AG04450 (cell line): ENCODE results near the gene SH3RF3. TPM values are rescaled to one million over a fixed set of nuclear protein-coding genes. Genes with fewer than 3 reads are reported as not detected.
"Not testable (repeated sequence)": the region's sequence is repeated elsewhere in the genome, so short reads cannot be mapped to it uniquely, and the experiment has no call there.

Experiments
- CTCF ChIA-PET: fragments of 300-600, 350-600 bp; formaldehyde crosslinking; extraction: SDS; loops from one replicate; lab custom pipeline; 2022; ENCODE audit warnings: antibody characterized with exemption, inconsistent platforms; lab: Charles Lee
- POLR2A ChIA-PET: fragments of 350-600 bp; formaldehyde crosslinking; extraction: SDS; loops from one replicate; lab custom pipeline; 2021; ENCODE audit warnings: antibody characterized with exemption, inconsistent platforms; lab: Yijun Ruan, JAX
- DNase-seq: peaks from one replicate; pipeline ENCODE4 v3.0.0-alpha.2; 2011; ENCODE audit warnings: low read depth, low spot score
- H3K27ac ChIP-seq: one replicate; pipeline ENCODE4 v1.5.1; 2012; ENCODE audit warnings: low read depth, low read length, control low read depth
- H3K27me3 ChIP-seq: one replicate; pipeline ENCODE4 v1.6.0; 2012; ENCODE audit warnings: low read length; ENCODE audit not compliant: control insufficient read depth, insufficient read depth
- H3K4me3 ChIP-seq: 2 replicates; pipeline ENCODE4 v1.5.1; 2011; ENCODE audit warnings: mild to moderate bottlenecking, low read depth, low read length, control low read depth
- H3K9me3 ChIP-seq: 2 replicates; pipeline ENCODE4 v1.5.1; 2012; ENCODE audit warnings: low read length; ENCODE audit not compliant: control insufficient read depth, insufficient read depth
- CTCF ChIP-seq: IDR thresholded peaks from 2 replicates; pipeline ENCODE4 v1.5.1; 2011; ENCODE audit warnings: low read depth, low read length, control low read depth, inconsistent platforms
- polyA plus RNA-seq: library from polyadenylated mRNA; depleted of rRNA; stranded (reverse); fragments of >200 nt; gene quantifications from 2 replicates; pipeline ENCODE4 v1.2.3, GENCODE V29; 2011

Gene SH3RF3
- polyA plus RNA-seq, 1 experiment: 5.7 TPM

GRCh38 chr2:109117780-109118179 lies 11.2 kb upstream of the SH3RF3 start:
- CTCF ChIA-PET: no interaction called here

GRCh38 chr2:109118321-109118720 lies 10.7 kb upstream of the SH3RF3 start:
- Histone ChIP-seq H3K27ac (no peak overlapping the region), H3K9me3 (peaks cover 6% of the 10 kb centered on the region)
- CTCF ChIA-PET: no interaction called here

More at GRCh38 chr2:109117780-109118179, 11.2 kb upstream of the SH3RF3 start:
- H3K27me3 ChIP-seq: peaks cover 24% of the 10 kb centered on the region
- TF ChIP-seq CTCF: no peak
- no peak for DNase-seq
- H3K27ac ChIP-seq: no peak overlapping the region
- POLR2A ChIA-PET: no interaction called here
- peaks cover 6% of the 10 kb centered on the region for H3K9me3 ChIP-seq
- no peak overlapping the region for H3K4me3 ChIP-seq

GRCh38 chr2:109120166-109120565 lies 8.8 kb upstream of the SH3RF3 start:
- no peak overlapping the region for H3K27ac ChIP-seq
- no peak for DNase-seq
- H3K27me3 ChIP-seq: peaks cover 28% of the 10 kb centered on the region
- POLR2A ChIA-PET: no interaction called here
- CTCF ChIA-PET: no interaction called here
- H3K9me3 ChIP-seq: peaks cover 8% of the 10 kb centered on the region
- TF ChIP-seq CTCF: no peak
- no peak overlapping the region for H3K4me3 ChIP-seq

More at GRCh38 chr2:109118321-109118720, 10.7 kb upstream of the SH3RF3 start:
- no peak for TF ChIP-seq CTCF
- no peak for DNase-seq
- POLR2A ChIA-PET: no interaction called here
- Histone ChIP-seq H3K4me3 (no peak overlapping the region), H3K27me3 (peaks cover 28% of the 10 kb centered on the region)

- H3K27me3 ChIP-seq: peaks cover 28% of the 10 kb centered on the region
- H3K9me3 ChIP-seq, DNase-seq, H3K27ac ChIP-seq, CTCF ChIA-PET, H3K4me3 ChIP-seq, POLR2A ChIA-PET: not testable (repeated sequence)
Observed at GRCh38 chr2:109120686-109121085, 8.3 kb upstream of the SH3RF3 start.

GRCh38 chr2:109123586-109124201 lies 5.3 kb upstream of the SH3RF3 start:
- DNase-seq: no peak
- ChIA-PET POLR2A (no interaction called here), CTCF (no interaction called here)
- peaks cover 3% of the 10 kb centered on the region; the same call in 1 of the 2 replicates for H3K9me3 ChIP-seq
- no peak overlapping the region for H3K27ac ChIP-seq
- peaks cover 24% of the 10 kb centered on the region for H3K27me3 ChIP-seq
- H3K4me3 ChIP-seq: no peak overlapping the region
- TF ChIP-seq CTCF: no peak
